ENCODE results near the gene GPM6B.

- no peak for TF ChIP-seq CTCF (conservative IDR thresholded peaks at IDR 0.05)
- TF ChIP-seq ZFX (IDR thresholded peaks at IDR 0.05), result no peak
Measured at GRCh38 chrX:13836575-13836974, 19.7 kb upstream of the GPM6B start.

All from C4-2B (cell line).